GM21528 (cell line): ENCODE results near the gene HLA-DRA.

Experiments used
- ATAC-seq: cut with Tn5 transposase; IDR thresholded peaks from one replicate; pipeline ENCODE4 v1.9.1; 2021; ENCODE audit warnings: mild to moderate bottlenecking, moderate library complexity; ENCODE audit not compliant: unreplicated experiment, low FRiP score

The HLA-DRA gene

DNA sequence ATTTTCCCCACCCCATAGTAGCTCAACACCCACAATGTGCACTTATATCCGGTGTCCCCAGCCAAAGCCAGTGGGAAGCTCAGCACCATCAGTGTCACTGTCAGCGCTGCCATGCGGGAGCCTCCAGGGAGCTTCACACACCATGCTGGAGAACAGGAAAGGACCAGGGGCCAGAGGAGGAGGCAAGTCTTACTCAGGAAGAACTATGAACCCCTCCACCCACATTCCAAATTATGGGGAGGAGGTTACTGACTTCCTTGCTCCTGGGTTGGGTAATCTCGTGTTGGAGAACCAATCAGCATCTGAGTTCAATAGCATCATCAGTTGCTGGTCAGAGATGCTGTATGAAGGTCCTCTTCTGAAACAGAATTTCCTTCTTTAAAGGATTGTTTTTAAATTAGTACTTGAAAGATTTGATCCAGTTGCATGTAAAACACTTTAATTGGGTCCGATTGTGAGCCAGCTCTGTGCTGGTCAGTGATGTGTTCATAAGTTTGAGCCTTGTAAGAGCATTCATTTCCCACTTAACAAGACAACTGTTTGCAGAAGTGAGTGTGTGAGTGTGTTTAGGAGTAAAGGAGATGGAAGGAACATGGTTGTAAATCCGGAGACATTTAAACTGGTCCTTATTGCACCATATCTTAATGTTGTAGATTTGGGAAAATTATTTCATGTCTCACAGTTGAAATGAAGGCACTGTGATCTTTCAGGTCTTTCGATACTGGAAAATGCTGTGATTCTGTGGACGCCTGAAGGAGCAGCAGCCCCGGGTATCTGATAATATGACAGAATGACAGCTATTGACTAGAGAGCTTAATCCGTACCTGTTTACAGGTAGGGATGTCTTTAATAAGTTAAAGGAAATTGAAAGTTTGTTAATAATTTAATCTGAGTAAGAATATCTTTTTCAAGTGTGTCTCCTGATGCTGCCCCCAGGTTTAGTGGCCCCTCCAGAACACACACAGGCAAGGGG, 34.0 kb downstream of the HLA-DRA start:
- peak; percentile 98 for ATAC-seq

DNA sequence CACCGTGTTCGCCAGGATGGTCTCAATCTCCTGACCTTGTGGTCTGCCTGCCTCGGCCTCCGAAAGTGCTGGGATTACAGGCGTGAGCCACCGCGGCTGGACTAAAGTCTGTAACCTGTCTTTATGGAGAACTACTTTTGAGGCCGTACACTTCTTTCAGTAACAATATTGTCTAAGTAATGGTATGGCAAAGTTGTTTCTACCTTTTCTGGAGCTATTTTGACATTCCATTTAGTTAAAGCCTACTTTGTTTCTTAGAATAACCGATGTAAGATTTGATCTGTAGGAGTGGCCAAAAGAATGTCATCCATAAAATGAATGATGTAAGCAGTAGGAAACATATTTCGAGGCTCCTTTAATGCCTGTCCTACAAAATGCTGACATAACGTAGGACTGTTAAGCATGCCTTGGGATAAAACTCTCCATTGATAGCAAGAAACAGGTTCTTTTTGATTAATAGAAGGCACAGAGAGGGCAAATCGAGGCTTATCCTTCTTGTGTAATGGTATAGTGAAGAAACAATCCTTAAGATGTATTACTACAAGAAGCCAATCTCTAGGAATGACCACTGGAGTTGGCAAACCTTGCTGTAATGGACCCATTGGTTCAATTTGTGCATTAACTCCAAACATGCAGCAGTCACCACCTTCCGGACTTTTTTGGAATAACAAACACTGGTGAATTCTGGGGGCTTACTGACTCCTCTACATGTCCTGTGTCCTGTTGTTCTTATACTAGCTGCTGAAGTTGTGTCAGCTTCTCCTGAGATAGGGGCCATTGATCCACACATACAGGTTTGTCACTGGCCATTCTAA, 35.9 kb downstream of the HLA-DRA start:
- ATAC-seq = no peak

DNA sequence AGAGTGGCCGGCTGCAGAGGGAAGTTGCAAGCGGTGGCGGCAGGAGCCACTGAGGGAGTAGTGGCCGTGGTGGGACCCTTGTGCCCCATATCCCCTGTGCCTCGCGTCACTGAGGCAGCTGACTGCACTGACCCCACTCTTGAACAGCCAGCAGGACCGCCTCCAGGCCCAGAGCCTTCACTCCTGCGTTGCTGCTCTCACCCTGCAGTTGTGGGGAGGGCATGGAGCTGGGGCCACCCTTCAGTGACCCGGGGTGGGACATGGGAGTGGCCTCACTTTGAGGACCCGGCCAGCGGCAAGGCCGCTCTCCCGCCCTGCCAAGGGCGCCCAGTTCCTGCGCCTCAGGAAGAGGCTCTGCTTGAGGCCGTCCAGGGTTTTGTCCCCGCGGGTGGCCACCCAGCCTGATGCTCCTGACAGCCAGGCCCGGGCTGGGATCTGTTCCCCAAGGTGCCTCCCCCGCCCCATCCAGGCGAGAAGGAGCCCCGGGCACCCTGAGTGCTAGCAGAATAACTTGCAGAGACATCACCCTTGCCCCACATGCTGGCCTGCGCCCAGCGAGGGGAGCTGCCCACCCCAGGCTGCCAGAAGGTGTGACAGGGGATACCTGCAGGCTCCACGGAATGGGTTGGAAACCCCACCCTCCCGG, 44.4 kb downstream of the HLA-DRA start:
- no peak for ATAC-seq

DNA sequence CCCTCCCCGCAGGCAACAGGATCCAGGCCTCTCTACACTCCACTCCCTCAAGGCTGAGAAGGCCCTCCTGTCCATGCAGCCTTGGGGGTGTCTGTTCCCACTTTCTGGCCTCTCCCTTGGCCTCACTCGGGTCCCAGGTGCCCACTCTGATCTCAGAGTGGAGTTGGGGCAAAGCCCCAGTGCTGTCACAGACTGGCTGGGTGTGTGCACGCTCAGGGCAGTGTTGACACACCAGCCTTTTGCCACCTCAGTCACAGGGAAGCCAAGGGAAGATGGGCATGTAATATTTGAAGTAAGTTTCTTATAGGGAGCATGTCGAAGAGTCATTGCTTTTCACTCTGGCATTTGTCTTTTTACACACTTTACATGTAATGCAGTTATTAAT, 44.9 kb downstream of the HLA-DRA start:
- no peak for ATAC-seq

DNA sequence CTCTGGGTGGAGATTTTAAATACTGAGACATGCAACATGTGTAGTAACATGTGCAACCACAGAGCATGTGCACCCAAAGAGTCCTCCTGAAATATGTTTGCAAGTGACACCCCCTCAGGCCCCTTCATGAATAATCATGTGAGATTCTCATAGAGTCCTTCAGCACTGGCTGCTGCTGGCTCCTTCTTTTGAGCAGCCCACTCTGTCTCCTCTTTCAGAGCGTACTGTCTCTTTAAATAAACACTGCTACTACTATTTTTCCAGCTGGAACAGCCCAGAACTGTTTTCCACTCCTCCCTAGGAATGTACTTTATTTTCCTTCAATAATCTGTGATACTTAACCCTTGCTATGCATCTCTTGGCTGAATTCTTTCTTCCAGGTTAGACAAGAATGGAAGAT, 48.4 kb downstream of the HLA-DRA start:
- no peak for ATAC-seq

DNA sequence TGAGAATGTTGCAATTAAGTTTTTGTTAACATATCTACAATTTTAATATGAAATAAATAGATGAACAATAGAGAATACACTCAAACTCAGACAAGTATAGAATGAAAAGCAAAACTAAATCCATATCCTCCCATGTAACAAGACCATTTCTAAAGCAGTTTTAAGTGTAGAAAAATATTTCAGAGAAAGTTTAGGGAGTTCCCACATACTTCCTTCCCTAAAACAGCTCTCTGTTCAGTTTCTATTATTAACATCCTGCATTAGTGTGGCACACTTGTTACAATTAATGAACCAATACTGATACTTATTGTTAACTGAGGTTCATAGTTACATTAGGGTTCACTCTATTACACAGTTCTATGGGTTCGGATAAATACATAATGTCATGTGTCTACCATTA, 52.0 kb downstream of the HLA-DRA start:
- ATAC-seq = no peak

DNA sequence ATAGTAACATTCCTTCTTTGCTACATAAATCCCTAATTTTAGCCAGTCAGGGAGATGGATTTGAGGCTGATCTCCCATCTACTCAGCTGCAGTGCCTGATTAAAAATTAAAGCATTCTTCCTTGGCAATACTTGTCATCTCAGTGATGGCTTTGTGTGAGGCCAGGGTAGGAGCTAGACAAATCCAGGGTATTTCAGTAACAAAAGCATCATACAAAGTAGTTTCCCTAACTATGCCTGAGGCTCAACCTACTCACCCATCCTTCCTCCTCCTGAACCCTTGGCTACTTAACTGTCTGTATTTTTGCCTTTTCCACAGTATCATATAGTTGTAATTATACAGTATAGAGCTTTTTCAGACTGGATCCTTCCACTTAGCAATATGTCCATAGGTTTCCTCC, 52.7 kb downstream of the HLA-DRA start:
- ATAC-seq = no peak
